Endothelial cell of umbilical vein (primary cell): ENCODE results near the gene FBXO24.

Experiments
- POLR2AphosphoS5 ChIP-seq: IDR thresholded peaks from 2 replicates; pipeline ENCODE4 v1.6.1; 2012; ENCODE audit warnings: low read depth, mild to moderate bottlenecking, control low read depth, low read length, moderate library complexity; ENCODE audit not compliant: insufficient read depth
- TF ChIP-seq, protein P1 (sequence below), 2 donors: IDR thresholded peaks; 1 replicate in 1 of 2; 2 replicates in 1 of 2; pipeline ENCODE4 v1.5.1; 2011; ENCODE audit warnings: low read length in 2 of 2, mild to moderate bottlenecking in 2 of 2, moderate library complexity in 2 of 2, control low read depth in 1 of 2, inconsistent platforms in 1 of 2, low read depth in 1 of 2; ENCODE audit not compliant: insufficient read depth in 1 of 2; ENCODE audit errors: extremely low read depth in 1 of 2

DNA sequence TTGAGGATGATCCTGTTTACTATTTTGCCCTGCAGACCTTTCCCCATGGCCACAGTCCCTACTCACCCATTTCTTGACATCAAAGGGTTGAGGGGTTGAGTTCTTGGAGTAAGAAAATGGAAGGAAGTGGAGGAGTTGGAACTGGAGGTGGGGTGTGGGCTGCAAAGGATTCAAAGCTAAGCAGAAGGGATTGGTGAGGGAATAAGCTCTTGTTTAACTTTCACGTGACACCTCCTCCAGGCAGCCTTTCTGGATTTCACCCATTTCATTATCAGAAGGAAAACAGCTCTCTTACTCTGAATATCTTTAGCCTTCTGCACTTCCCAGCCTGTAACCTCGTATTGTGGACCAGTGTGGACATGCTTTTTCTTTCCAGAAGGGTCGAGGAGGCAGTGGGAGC, 39.9 kb downstream of the FBXO24 start:
- TF ChIP-seq, protein P1, sequence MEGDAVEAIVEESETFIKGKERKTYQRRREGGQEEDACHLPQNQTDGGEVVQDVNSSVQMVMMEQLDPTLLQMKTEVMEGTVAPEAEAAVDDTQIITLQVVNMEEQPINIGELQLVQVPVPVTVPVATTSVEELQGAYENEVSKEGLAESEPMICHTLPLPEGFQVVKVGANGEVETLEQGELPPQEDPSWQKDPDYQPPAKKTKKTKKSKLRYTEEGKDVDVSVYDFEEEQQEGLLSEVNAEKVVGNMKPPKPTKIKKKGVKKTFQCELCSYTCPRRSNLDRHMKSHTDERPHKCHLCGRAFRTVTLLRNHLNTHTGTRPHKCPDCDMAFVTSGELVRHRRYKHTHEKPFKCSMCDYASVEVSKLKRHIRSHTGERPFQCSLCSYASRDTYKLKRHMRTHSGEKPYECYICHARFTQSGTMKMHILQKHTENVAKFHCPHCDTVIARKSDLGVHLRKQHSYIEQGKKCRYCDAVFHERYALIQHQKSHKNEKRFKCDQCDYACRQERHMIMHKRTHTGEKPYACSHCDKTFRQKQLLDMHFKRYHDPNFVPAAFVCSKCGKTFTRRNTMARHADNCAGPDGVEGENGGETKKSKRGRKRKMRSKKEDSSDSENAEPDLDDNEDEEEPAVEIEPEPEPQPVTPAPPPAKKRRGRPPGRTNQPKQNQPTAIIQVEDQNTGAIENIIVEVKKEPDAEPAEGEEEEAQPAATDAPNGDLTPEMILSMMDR (IDR thresholded peaks at IDR 0.05; ENCODE audit: extremely low read depth in 1 of 2, insufficient read depth in 1 of 2, low read depth in 1 of 2, low read length in 2 of 2): no peak
- no peak for TF ChIP-seq POLR2AphosphoS5
